SK-N-SH (cell line): ENCODE results near the gene LCOR. TPM values are rescaled to one million over a fixed set of nuclear protein-coding genes. Genes with fewer than 3 reads are reported as not detected.

Source experiments
- CTCF ChIA-PET: fragments of 300-600, 350-600 bp; formaldehyde crosslinking; extraction: SDS; loops from one replicate; lab custom pipeline; 2021; lab: Yijun Ruan, JAX
- POLR2A ChIA-PET: fragments of 350-600 bp; sonication (Branson Sonifier 250); formaldehyde crosslinking; extraction: SDS; loops from one replicate; lab custom pipeline; 2020; ENCODE audit warnings: antibody characterized with exemption, inconsistent platforms; lab: Yijun Ruan, JAX
- DNase-seq: peaks from one replicate; pipeline ENCODE4 v3.0.0; 2012
- H2AFZ ChIP-seq: fragments of 200-600 bp; sonication (generic); 2 replicates; pipeline ENCODE4 v1.8.1; 2016; ENCODE audit warnings: antibody characterized with exemption, mild to moderate bottlenecking, low read depth
- H3F3A ChIP-seq: fragments of 200-600 bp; sonication (generic); replicated peaks from 2 replicates; pipeline ENCODE3; 2016; ENCODE audit warnings: antibody characterized with exemption, mild to moderate bottlenecking; ENCODE audit not compliant: insufficient read depth
- H3K27ac ChIP-seq, 2 experiments: fragments of 200-500 bp in 1 of 2; fragments of 200-600 bp in 1 of 2; sonication (Bioruptor generic) in 1 of 2; sonication (generic), shearing (Covaris generic) in 1 of 2; 2 replicates each; pipeline versions ENCODE4 v1.5.1 to v1.6.1; 2014 to 2016; ENCODE audit warnings: low read depth in 2 of 2, inconsistent platforms in 1 of 2, low read length in 1 of 2, mild to moderate bottlenecking in 1 of 2, mixed read lengths in 1 of 2
- H3K27me3 ChIP-seq: fragments of 200-600 bp; sonication (generic), shearing (Covaris generic); 2 replicates; pipeline ENCODE4 v1.6.1; 2016; ENCODE audit warnings: mixed run types; ENCODE audit not compliant: insufficient read depth
- H3K36me3 ChIP-seq, 2 experiments: fragments of 200-500 bp in 1 of 2; fragments of 200-600 bp in 1 of 2; sonication (Bioruptor generic) in 1 of 2; sonication (generic) in 1 of 2; replicated peaks in 1 of 2; 2 replicates each; pipeline versions ENCODE3 to v1.5.1; 2014 to 2016; ENCODE audit warnings: low read length in 1 of 2, mild to moderate bottlenecking in 1 of 2; ENCODE audit not compliant: insufficient read depth in 2 of 2, control insufficient read depth in 1 of 2
- H3K4me1 ChIP-seq, 2 experiments: fragments of 200-500 bp in 1 of 2; fragments of 200-600 bp in 1 of 2; sonication (Bioruptor generic) in 1 of 2; sonication (generic), shearing (Covaris generic) in 1 of 2; 2 replicates each; pipeline versions ENCODE4 v1.5.1 to v1.6.1; 2014 to 2016; ENCODE audit warnings: low read depth in 1 of 2, low read length in 1 of 2, mixed run types in 1 of 2; ENCODE audit not compliant: insufficient read depth in 2 of 2, control insufficient read depth in 1 of 2
- H3K4me2 ChIP-seq: fragments of 200-600 bp; sonication (generic), shearing (Covaris generic); 2 replicates; pipeline ENCODE4 v1.6.1; 2017; ENCODE audit warnings: mixed run types
- H3K4me3 ChIP-seq, 2 experiments: fragments of 200-500 bp in 1 of 2; fragments of 200-600 bp in 1 of 2; sonication (Bioruptor generic) in 1 of 2; sonication (generic), shearing (Covaris generic) in 1 of 2; 2 replicates each; pipeline versions ENCODE4 v1.5.1 to v1.8.1; 2014 to 2016; ENCODE audit warnings: low read depth in 2 of 2, inconsistent platforms in 1 of 2, low read length in 1 of 2, mild to moderate bottlenecking in 1 of 2, mixed read lengths in 1 of 2, moderate library complexity in 1 of 2
- H3K79me2 ChIP-seq: fragments of 200-600 bp; sonication (generic); 2 replicates; pipeline ENCODE4 v1.8.1; 2017; ENCODE audit warnings: mild to moderate bottlenecking; ENCODE audit not compliant: insufficient read depth
- H3K9ac ChIP-seq: fragments of 200-600 bp; sonication (generic); 2 replicates; pipeline ENCODE4 v1.6.1; 2017; ENCODE audit warnings: mixed run types
- H3K9me2 ChIP-seq: fragments of 200-600 bp; sonication (generic); 2 replicates; pipeline ENCODE4 v1.6.1; 2017; ENCODE audit warnings: mixed run types
- H3K9me3 ChIP-seq: fragments of 200-600 bp; sonication (generic); 2 replicates; pipeline ENCODE4 v1.6.1; 2017; ENCODE audit warnings: mixed run types, mild to moderate bottlenecking, moderate library complexity
- H4K20me1 ChIP-seq: fragments of 200-600 bp; sonication (generic); 2 replicates; pipeline ENCODE4 v1.6.1; 2017; ENCODE audit warnings: mild to moderate bottlenecking, mixed run types; ENCODE audit not compliant: insufficient read depth
- CHD2 ChIP-seq: fragments of 150-350 bp; IDR thresholded peaks from 2 replicates; pipeline ENCODE4 v1.6.1; 2018; ENCODE audit warnings: low read length; ENCODE audit not compliant: partially characterized antibody
- FOSL2 ChIP-seq: IDR thresholded peaks from 2 replicates; pipeline ENCODE4 v1.4.0; 2012; ENCODE audit warnings: low read depth, mild to moderate bottlenecking, moderate library complexity, borderline replicate concordance
- FOXJ3 ChIP-seq: sonication (generic); formaldehyde crosslinking; IDR thresholded peaks from 2 replicates; pipeline ENCODE4 v1.5.1; 2020; ENCODE audit warnings: mild to moderate bottlenecking, missing genetic modification reagents
- FOXM1 ChIP-seq: IDR thresholded peaks from 2 replicates; pipeline ENCODE4 v1.4.0; 2012; ENCODE audit warnings: low read depth, mild to moderate bottlenecking
- GATA2 ChIP-seq: sonication (generic); formaldehyde crosslinking; IDR thresholded peaks from 2 replicates; pipeline ENCODE4 v1.5.0; 2020; ENCODE audit warnings: mild to moderate bottlenecking, missing genetic modification reagents
- NFIC ChIP-seq: IDR thresholded peaks from 2 replicates; pipeline ENCODE4 v1.4.0; 2012; ENCODE audit warnings: borderline replicate concordance
- NRF1 ChIP-seq: IDR thresholded peaks from 2 replicates; pipeline ENCODE4 v1.6.1; 2012; ENCODE audit warnings: low read depth, mild to moderate bottlenecking, low read length
- RCOR1 ChIP-seq: fragments of 150-350 bp; IDR thresholded peaks from 2 replicates; pipeline ENCODE4 v1.6.1; 2017; ENCODE audit warnings: antibody characterized with exemption, low read length
- RFX5 ChIP-seq: IDR thresholded peaks from 2 replicates; pipeline ENCODE4 v1.6.1; 2012; ENCODE audit warnings: mild to moderate bottlenecking, improper control_type of control experiment, low read length
- RXRA ChIP-seq: IDR thresholded peaks from 2 replicates; pipeline ENCODE4 v1.4.0; 2012; ENCODE audit warnings: low read depth, mild to moderate bottlenecking, borderline replicate concordance
- SIN3A ChIP-seq: IDR thresholded peaks from 2 replicates; pipeline ENCODE4 v1.6.1; 2012; ENCODE audit warnings: low read depth, mild to moderate bottlenecking, low read length, moderate library complexity, borderline replicate concordance
- SMC3 ChIP-seq: IDR thresholded peaks from 2 replicates; pipeline ENCODE4 v1.6.1; 2012; ENCODE audit warnings: low read depth, low read length, improper control_type of control experiment
- TCF12 ChIP-seq: IDR thresholded peaks from 2 replicates; pipeline ENCODE4 v1.4.0; 2012
- WGBS: methylation state at CpG from one replicate; pipeline ENCODE4 v1.1.6; 2017; ENCODE audit warnings: low lambda C conversion rate; 5-methylcytosine and 5-hydroxymethylcytosine counted together
- polyA plus RNA-seq, 3 experiments: library from polyadenylated mRNA; depleted of rRNA; stranded (reverse); fragments of >200 nt; gene quantifications; 2 replicates each; pipeline ENCODE4 v1.2.3, GENCODE V29; 2012
- TF ChIP-seq, protein P1 (sequence below): IDR thresholded peaks from 2 replicates; pipeline ENCODE4 v1.4.0; 2012; ENCODE audit warnings: low read depth, borderline replicate concordance

The LCOR gene
- polyA plus RNA-seq, 1 of the 3 experiments (the other 2 are of a cell fraction): 1.9 TPM

DNA sequence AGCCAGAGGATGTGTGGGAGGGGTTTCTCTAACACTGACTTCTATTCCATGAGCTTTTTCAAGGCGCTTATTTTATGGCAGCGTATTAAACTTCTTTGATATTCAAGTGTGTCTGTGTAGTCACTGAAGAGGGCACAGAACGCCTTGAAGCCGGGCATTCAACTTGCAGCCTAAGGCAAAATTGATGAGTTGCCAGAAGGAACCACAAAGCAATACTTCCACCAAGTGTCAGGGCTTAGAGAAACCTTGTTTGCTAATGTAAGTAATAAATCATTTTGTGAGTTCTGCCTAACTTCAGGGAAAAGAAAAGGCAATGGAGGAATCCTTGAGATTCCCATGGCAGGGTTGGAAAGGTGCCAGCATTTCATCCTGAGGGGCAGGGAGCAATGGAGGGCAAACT, 163.8 kb downstream of the LCOR start:
- Histone ChIP-seq H3F3A (peaks cover 14% of the 10 kb centered on the region), H3K9me2 (no peaks in the 10 kb centered on the region), H3K27me3 (no peaks in the 10 kb centered on the region), H3K4me3 (no peak overlapping the region), H3K9ac (no peak overlapping the region), H3K4me2 (no peak overlapping the region), H3K4me1 (peaks cover 0 to 12% of the 10 kb centered on the region in 2 experiments; a peak in 2 of 4 replicates), H2AFZ (no peak overlapping the region), H3K36me3 (no peaks in the 10 kb centered on the region), H3K27ac (no peak overlapping the region), H3K79me2 (no peaks in the 10 kb centered on the region), H4K20me1 (no peaks in the 10 kb centered on the region), H3K9me3 (no peaks in the 10 kb centered on the region)
- 97% methylated on average over 4 of the region's 4 CpGs for WGBS
- POLR2A ChIA-PET: no interaction called here
- no peak for DNase-seq
- TF ChIP-seq NFIC: no peak
- TF ChIP-seq FOXJ3 (CRISPR knock-in tag): no peak
- no peak for TF ChIP-seq GATA2 (CRISPR knock-in tag)
- TF ChIP-seq RFX5: no peak
- TF ChIP-seq RXRA: no peak
- TF ChIP-seq NRF1: no peak
- no peak for TF ChIP-seq TCF12
- no peak for TF ChIP-seq RCOR1
- CTCF ChIA-PET: interaction anchor here (1.1 to 1.5 kb wide), 3 partner anchors 28 to 77 kb away, joined by 3 to 4 read pairs (median 4); no protein-coding TSS in a partner anchor

DNA sequence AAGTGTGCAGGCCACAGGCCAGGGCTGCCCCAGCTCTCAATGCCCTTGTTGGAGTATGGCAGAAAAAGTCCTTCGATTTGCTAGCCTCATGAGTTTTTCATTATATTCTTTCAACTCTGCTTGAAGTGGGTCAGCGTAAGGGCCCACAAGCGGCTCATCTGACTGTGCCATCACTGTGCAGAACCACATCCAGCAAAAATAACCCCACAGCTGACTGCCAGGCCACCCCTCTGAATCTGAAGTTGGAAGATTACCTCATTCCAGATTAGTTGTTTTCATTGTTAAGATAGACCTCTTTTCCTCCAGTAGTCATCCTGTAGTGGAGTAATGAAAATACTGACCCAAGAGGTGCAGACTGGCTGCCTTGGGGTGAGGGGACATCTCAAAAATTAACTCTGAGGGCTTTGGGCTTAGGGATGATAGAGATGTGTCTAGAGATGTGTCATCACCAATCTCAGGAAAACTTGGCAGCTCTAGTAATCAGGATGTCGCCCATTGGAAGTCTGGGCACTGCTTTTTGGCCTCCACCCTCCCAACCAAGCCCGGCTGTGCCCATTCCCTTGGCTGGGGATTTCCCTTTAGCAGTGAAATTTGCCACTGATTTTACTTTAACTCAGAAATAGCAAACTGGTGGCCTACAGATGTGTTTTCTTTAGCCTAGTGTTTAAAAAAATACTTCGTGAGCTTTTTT, 164.3 kb downstream of the LCOR start:
- Histone ChIP-seq H3K9ac (no peak overlapping the region), H3K79me2 (no peaks in the 10 kb centered on the region), H2AFZ (no peak overlapping the region), H3F3A (peaks cover 9% of the 10 kb centered on the region), H3K9me2 (no peaks in the 10 kb centered on the region), H3K27me3 (no peaks in the 10 kb centered on the region), H3K36me3 (no peaks in the 10 kb centered on the region), H4K20me1 (no peaks in the 10 kb centered on the region), H3K4me2 (no peak overlapping the region), H3K4me3 (no peak overlapping the region), H3K4me1 (peaks cover 0 to 9% of the 10 kb centered on the region in 2 experiments; a peak in 2 of 4 replicates), H3K27ac (no peak overlapping the region), H3K9me3 (no peaks in the 10 kb centered on the region)
- POLR2A ChIA-PET: no interaction called here
- CTCF ChIA-PET: interaction anchor here (1.3 kb wide), 1 partner anchor 28 kb away, joined by 3 read pairs; no protein-coding TSS in a partner anchor
- no peak for DNase-seq
- 89% methylated on average over 6 of the region's 6 CpGs for WGBS
- TF ChIP-seq SIN3A (no peak), CHD2 (no peak)

DNA sequence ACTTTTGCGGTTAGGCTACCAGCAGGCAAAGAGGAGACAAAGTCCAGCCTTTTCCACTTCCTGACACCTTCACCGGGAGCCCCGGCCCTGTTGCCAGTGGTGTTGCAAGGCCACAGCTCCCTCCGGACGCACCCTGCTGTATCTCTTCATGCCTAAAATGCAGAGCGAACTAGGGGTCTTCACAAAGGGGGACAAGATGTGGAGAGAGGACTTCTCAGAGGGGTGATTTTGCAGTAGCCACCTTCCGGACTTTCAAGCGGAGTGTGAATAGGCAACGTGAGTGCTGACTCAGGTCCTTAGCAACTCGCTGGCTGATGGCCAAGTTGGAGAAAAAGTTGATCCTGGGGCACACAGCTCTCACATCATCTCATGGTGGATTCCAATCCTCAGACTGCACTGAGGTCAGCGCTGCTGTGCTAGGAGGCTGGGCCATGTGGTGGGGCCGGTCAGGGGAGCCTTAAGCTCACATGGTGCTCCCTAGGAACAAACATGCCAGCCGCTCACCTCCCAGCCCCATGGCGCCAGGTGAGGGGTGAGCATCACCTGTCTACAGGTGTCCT, 166.3 kb downstream of the LCOR start:
- no peaks in the 10 kb centered on the region for H3K27me3 ChIP-seq
- no peak overlapping the region for H2AFZ ChIP-seq
- H3K4me2 ChIP-seq: no peak overlapping the region
- POLR2A ChIA-PET: no interaction called here
- no peaks in the 10 kb centered on the region for H3K79me2 ChIP-seq
- H3F3A ChIP-seq: no peaks in the 10 kb centered on the region
- peak; percentile 54 for TF ChIP-seq NFIC
- TF ChIP-seq, protein P1, sequence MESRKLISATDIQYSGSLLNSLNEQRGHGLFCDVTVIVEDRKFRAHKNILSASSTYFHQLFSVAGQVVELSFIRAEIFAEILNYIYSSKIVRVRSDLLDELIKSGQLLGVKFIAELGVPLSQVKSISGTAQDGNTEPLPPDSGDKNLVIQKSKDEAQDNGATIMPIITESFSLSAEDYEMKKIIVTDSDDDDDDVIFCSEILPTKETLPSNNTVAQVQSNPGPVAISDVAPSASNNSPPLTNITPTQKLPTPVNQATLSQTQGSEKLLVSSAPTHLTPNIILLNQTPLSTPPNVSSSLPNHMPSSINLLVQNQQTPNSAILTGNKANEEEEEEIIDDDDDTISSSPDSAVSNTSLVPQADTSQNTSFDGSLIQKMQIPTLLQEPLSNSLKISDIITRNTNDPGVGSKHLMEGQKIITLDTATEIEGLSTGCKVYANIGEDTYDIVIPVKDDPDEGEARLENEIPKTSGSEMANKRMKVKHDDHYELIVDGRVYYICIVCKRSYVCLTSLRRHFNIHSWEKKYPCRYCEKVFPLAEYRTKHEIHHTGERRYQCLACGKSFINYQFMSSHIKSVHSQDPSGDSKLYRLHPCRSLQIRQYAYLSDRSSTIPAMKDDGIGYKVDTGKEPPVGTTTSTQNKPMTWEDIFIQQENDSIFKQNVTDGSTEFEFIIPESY: no peak
- peak; percentile 2; the same call in 1 of the 2 replicates for TF ChIP-seq FOSL2
- TF ChIP-seq RXRA: no peak
- TF ChIP-seq RFX5: no peak
- TF ChIP-seq SIN3A: no peak
- TF ChIP-seq SMC3: no peak
- no peak for TF ChIP-seq FOXM1
- TF ChIP-seq, all 33 proteins: peak for 2
- Histone ChIP-seq H3K4me1 (peaks cover 0 to 5% of the 10 kb centered on the region in 2 experiments; a peak in 2 of 4 replicates), H3K9me2 (no peaks in the 10 kb centered on the region), H4K20me1 (no peaks in the 10 kb centered on the region), H3K9ac (no peak overlapping the region), H3K9me3 (no peaks in the 10 kb centered on the region), H3K4me3 (no peak overlapping the region), H3K36me3 (no peaks in the 10 kb centered on the region), H3K27ac (no peak overlapping the region)
- no peak for DNase-seq
- WGBS: 77% methylated on average over 14 of the region's 14 CpGs
- CTCF ChIA-PET: interaction anchor here (0.8 to 1.1 kb wide), 2 partner anchors 27 to 131 kb away, joined by 3 read pairs; no protein-coding TSS in a partner anchor
